GM19035 (cell line): ENCODE measurements around the gene PLN.

Source experiments
- ATAC-seq: cut with Tn5 transposase; IDR thresholded peaks from one replicate; pipeline ENCODE4 v1.9.1; 2021; ENCODE audit not compliant: unreplicated experiment

The PLN gene

DNA sequence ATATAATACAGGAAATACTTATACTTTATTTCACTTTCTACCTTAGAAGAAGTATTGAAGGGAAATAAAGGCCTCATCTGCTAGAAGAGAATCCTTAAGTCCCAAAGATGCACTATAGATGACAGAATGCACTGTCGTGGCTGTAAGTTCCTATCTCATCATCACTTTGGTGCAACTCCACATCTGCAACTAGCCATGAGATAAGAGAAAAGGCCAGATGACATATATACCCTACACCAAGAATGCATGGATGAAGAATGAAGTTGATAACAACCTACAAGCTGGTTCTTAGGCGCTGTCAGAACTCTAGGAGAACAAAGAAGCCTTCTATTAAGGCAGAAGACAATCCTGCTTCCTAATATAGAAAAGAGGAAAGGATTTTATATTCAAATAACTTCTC is 11.6 kb upstream of the PLN start:
- no peak for ATAC-seq

DNA sequence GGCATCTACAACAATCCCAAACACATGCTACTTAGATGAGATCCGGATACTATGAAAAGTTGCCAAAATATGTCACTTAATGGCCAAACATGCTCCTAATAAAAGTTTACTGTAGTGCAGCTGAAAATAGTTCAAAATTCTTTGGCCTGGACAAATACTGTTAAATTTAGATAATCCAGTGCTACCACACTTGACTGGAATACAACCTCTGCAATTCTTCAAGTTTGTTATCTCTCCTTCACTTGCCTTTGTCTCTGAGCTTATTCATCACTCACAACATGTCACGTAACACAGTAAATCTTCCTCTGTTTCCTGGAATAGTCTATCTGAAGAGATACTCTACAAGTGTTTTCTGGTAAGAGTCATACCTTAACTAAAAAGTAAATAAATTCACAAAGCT is 10.5 kb upstream of the PLN start:
- no peak for ATAC-seq

DNA sequence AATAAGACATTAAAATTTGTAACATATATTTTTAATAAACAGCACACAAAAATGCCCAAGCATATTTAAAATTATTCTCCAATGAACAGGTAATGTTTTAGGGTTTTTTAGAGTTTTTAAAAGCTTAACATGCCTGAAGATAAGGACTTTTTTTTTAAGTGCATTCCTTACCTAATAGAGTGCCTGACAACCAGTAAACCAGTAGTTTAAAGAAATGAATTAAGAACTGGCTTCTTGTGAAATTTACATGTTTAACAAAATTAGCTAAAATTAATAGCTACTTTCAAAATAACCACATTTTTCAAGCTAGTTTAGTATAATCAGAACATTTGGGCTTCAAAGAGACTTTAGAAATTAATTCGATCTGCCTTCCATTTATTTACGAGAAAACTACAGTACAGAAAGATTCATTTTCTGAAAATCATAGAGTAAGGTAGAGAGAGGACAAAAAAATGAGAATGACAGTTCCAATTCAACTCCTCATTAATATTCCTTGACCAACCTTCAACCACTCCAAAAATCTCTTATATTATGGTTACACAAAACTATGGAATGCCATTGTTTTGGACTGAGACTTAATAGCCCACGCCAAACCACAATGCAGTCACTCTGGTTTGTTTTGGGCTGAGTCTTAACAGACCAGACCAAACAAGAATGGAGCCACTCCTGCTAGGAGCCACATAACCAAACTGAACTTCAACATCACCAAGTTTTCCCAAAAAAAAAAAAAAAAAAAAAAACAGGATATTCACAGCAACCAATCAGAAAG is 5.7 kb upstream of the PLN start:
- ATAC-seq = no peak

DNA sequence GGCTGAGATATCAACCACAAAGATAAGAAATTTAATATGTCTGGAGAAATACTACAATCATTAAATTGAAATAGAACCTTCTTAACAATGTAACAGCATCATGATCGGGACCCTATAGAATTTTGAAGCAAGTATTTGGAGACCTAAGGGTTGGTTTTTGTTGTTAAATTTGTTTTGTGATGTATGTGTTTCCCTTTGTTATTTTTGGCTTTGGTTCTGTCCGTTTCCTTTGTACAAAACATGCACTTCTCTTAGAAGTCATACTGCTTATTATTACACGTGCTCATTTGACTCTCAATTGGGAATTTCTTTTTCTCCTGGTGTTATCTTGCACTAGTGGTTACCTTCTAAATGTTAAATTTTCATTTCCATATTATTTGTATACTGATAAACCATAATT is 4.0 kb upstream of the PLN start:
- ATAC-seq = no peak

DNA sequence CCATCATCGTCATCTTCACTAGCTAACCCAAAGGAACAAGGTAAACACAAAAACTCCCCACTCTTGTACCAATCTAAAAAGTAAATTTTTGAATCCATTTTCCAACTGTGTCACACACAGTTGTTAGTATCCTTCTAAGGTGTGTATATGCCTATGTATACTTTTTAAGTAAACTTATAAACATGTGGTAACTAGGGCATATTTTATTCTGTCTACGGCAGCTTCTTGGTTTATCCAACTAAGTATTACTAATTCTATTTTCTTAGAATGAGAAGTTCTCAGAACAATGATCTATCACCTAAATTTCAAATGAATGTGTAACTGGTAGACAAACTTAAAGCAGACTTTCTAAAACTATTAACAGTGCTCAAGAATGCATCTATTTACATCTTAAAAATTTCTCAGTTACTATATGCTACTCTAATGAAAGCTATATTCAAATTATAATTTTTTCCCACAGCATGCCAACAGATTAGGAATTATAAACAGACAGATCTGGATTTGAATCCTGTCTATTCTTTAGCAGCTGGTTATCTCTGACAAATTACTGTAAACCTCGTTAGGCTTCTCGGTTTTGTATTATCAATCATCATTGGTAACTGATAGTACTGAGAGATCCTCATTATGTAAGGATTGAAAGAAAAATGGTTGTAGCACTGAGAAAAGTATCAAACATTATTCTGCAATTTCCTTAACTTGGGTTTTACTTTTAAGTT is 1.8 kb upstream of the PLN start:
- no peak for ATAC-seq

DNA sequence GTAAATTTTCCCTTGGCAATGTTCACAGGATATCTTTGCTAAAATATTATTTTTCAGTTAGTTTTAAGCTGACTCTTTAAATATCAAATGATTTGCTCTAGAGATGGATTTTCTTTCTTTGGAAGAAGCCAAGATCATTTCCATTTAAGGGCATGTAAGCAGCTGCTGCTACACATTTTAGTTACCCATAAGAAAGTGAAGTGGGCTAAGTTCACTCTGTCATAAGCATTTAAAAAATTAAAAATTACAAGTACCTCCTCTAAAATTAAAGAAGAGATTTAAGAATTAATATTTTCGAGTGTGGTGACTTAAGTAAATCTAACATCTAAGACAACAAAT is 1.2 kb upstream of the PLN start:
- no peak for ATAC-seq

DNA sequence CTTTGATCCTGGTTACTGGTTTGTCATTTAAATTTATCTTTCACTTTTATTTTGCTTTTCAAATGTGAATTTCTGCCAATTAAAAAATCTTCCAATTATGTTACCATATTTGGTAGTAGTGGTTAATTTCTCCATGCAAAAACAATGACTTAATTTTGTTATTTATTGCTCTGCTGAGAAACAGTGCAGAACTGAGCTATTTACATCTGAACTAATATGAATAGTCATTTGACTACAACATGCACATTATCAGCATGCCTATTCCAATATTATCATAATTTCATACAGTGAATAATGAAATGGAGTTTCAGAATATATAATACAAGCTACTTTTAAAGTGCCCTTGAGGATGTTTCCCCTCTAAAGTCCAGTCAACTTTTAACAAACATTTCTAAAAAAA is 517 bp downstream of the PLN start:
- no peak for ATAC-seq

DNA sequence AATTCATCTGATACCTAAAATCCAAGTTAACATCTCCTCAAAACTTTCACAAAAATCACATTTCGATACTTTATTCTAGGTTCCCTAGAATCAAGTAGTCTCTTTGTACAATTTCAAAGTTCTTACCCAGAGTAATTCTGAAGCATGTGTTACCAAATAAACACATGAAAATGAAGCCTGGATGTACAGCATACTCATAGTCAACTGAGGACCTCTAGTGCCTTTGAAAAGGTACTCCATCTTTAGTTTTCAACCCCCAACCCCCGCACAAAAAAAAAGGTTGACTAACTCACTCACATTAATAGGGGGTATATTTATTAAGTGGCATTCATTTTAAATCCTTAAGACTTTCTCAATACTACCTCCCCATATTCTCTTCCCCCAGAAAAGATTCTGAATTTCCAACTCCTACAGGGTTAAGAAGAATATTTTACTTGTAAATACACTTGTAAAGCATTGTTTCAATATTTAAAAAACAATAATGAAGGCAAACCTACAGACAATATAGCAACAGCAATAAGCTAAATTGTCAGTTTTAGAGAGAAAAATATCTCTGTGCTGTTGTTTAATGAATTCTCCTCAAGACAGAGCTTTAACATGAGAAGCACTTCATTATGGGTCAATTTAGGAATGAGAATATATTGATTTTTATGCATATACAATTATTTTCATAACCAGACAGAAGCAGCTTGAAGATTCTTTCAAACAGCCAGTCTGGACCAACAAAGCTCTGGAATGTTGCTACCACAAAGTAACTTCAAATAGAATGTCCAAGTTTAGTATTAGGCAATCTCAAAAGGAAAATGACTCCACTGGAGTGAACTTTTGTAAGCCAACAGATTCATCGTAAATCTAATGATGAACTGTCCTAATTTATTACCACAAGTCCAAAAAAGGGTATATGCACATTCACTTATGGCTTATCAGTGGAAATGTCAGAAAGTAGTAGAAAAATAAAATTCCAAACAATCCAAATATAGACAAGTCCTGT is 3.3 kb downstream of the PLN start:
- ATAC-seq = peak; percentile 91

DNA sequence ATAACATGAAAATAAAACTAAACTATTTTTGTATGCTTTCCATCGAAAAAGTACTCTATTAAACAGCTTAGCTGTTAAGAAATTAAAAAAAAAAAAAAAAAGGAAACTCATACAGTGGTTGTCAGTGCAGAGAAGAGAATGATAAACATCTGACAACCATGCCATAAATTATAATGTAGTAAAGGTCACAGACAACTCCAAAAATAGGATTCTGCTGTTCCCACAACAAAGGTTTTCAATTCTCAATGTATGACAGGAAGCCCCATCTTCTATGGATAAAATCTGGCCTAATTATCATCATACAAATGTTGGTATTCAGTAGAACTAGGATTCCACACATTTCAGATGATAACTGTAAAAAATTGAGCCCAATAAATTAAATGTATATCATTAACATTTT is 5.0 kb downstream of the PLN start:
- ATAC-seq = no peak

DNA sequence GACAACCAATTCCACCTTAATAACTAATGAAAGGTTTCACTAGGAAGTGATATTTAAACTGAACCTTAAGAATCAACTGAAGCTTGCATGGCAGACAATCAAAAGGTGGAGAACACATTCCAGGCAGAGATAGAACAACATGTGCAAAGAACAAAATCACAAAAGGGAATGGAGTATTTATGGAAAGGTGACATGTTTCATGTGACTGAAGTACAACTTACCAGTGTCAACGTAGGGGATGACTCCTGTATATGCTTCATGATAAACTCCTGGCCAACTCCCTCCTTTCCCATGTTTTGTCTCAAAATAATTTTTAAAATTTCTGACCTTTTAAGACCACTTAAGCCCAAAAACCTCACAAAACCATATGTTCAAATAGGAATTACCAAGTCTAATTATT is 6.6 kb downstream of the PLN start:
- ATAC-seq = no peak

DNA sequence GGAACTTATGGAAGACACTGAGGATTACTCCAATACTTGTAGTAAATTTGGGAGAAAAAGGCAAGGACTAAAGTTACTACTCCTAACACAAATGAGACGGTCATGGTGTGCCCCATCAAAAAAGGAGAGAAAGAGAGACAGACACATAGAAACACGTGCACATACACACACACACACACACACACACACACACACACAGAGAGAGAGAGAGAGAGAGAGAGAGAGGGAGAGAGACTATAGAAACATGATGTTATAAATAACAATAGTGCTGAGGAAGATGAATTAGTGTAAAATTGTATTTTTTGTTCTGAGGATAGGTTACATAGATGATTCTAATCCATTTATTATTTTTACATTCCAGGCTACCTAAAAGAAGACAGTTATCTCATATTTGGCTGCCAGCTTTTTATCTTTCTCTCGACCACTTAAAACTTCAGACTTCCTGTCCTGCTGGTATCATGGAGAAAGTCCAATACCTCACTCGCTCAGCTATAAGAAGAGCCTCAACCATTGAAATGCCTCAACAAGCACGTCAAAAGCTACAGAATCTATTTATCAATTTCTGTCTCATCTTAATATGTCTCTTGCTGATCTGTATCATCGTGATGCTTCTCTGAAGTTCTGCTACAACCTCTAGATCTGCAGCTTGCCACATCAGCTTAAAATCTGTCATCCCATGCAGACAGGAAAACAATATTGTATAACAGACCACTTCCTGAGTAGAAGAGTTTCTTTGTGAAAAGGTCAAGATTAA is 10.5 kb downstream of the PLN start:
- ATAC-seq = no peak

DNA sequence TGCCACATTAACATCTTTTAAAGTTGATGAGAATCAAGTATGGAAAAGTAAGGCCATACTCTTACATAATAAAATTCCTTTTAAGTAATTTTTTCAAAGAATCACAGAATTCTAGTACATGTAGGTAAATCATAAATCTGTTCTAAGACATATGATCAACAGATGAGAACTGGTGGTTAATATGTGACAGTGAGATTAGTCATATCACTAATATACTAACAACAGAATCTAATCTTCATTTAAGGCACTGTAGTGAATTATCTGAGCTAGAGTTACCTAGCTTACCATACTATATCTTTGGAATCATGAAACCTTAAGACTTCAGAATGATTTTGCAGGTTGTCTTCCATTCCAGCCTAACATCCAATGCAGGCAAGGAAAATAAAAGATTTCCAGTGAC is 11.6 kb downstream of the PLN start:
- peak; percentile 49 for ATAC-seq

DNA sequence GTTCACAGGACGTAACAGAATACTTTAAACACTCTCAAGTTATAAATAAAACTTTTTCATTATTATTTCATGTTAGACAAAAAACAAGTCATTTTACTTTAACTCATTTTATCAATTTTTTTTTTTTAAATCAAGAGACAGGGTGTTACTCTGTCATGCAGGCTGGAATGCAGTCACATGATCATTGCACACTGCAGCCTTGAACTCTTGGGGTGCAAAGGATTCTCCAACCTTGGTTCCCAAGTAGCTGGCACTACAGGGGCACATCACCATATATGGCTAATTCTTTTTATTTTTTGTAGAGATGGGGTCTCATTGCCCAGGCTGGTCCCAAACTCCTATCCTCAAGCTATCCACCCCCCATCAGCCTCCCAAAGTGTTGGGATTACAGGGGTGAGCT is 14.2 kb downstream of the PLN start:
- ATAC-seq = no peak

DNA sequence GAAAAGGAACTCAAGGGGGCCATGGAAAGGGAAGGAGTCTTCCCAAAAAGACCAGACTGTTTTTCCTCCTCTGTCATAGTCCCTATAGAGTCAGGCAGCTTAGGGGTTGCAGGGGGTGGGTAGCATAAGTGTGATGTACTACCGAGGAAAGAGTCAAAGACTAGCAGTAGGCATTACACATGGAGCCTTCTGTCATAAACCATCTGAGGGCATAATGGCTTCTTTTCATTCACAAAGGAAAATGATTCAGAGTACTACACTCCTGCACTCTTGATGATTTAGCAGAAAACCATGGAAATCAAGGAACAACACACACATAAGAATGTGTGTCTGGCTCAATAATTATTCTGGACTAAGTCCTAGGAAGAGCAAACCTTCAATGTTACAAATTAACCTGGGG is 14.9 kb downstream of the PLN start:
- ATAC-seq = no peak

DNA sequence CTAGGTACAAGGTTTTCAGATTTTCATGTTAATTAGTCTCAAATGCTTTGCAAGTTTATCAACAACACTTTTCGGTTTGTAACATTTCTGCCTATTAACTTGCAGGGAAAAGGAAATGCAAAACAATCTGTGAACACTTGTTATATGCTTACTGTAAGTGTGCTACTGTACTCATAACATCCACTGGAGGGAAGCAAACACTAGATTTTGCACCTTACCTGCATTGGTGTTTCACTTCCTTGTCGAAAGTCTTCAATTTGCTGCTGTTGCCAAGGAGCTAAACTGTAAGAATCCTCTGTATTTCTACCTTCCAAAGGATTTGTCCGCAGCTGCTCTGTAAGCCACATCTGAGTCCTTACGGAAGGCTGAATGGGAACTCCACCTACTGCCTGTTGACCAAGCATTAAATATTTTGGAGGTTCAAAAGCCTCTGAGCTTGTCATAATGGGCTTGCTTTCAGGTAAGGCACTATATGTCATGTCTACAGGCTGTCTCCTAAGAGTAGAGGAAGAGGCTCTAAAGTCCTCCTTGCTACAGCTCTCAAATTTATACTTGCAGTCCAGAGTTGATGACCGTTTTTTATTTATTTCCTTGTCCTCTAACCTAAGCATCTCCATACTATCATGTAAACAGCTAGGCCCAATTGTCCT is 17.3 kb downstream of the PLN start:
- ATAC-seq = peak; percentile 98

DNA sequence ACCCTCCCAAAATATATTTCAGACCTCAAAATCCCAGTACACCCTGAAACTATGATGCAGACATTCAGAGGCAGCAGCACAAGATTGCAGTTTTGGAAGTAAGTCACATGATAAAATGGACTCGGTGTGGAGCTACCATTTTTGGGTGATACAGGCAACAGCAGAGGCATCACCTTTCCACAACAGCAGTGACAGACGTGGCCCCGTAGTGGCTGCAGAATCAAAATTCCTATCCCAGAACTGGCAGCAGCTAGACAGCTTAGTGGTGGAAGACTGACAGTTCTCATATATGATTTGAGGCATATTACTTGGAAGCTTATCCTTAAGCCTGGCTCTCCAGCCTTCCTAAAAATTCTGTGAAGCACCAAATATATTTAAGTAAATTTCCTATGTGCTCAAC is 19.9 kb downstream of the PLN start:
- ATAC-seq = no peak

DNA sequence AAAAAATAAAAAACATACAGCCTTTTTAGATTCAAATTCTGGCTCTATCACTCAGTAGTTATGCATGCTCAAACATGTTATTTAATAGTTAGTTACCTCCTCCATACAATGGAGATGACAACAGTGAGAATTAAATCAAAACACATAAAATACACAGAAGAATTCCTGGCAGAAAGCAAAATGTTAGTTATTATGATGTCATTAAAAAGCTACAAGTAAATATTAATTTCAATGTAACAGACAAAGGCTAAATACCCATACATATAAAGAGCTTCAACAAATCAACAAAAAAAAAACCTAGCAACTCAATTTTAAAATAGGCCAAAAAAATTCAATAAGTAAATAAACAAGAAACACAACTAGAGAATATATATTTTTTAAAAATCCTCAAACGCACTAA is 21.4 kb downstream of the PLN start:
- ATAC-seq = no peak

DNA sequence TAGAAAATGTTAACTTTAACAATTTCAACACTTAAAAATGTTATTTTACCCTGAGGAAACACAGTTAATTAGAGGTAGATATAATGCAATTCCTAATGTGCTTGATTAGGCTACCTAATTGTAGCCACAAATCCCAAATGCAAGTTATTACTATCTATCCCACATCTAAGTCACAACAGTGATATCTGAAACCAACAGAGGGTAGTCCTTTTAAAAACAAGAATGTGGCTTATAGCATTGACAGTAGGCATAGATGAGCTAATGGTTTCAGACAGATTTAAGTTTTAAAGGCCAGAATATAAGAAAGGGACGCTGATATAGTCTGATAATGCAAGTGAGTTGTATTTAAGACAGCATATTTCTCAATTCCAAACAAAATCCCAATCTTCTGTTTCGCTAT is 23.0 kb downstream of the PLN start:
- ATAC-seq = no peak

DNA sequence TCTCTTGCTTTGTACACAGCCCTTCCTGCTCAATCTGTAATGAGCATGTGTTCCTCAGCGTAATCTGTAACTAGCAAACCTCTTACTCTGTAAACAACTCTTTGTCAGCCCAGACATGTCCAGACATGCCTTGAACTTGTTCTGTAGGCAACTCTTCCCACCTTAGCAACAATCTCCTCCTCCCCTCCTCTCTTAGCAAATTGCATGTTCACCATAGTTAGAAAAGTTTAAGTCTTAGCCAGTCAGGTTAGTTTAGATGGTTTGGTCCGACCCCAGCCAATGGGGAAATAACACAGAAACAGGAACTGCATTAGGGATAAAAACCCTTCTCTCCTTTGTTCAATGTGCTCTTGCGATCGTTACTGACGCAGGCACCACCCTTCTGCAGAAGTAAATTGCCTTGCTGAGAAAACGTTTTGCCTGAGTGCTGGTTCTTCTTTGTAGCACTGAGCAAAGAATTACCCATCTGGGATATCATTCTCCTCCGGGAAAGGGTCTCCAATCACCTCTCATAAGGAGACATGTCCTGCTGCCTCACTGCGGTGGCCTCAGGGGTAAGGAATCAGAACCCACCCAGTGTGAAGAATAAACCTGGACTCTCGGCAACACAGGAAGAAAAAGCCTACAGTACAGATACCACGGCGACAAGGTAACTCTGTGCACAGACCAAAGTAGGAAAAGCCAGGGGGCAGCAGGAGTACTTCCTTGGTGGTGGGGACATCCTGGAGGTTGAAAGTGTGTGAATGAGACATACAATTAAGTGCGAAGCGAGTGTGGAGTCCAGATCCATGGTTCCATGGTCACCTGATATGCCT is 26.2 kb downstream of the PLN start:
- ATAC-seq = no peak

DNA sequence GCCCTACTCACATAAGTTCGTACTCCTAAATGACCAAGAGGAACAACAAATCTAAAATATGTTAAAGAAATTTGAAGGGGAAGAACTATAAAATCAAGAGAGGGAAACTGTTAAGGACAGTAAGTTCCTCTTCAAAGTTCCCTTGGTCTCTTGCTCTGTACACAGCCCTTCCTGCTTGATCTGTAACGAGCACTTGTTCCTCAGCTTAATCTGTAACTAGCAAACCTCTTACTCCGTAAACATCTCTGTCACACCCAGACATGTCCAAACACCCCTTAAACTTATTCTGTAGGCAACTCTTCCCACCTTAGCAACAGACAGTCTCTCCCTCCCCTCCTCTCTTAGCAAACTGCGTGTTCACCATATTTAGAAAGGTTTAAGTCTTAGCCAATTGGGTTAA is 29.9 kb downstream of the PLN start:
- no peak for ATAC-seq
